H1 (cell line): ENCODE measurements around the gene BTBD3. TPM values are rescaled to one million over a fixed set of nuclear protein-coding genes. Genes with fewer than 3 reads are reported as not detected.

ENCODE experiments used
- CBX8 ChIP-seq: fragments of 300-800, 300-1000 bp; sonication (generic); IDR thresholded peaks from 2 replicates; pipeline ENCODE4 v1.7.1; 2016; ENCODE audit warnings: low read depth, low read length, borderline replicate concordance
- polyA plus RNA-seq, 7 experiments: library from polyadenylated mRNA; depleted of rRNA in 3 of 7; stranded (reverse) in 5 of 7; unstranded in 2 of 7; fragments of >200 nt in 5 of 7; fragments of 200-250 nt in 2 of 7; gene quantifications; 1 replicate in 5 of 7; 2 replicates in 1 of 7; 4 replicates in 1 of 7; pipeline versions ENCODE4 v1.2.1 to v1.2.3, GENCODE V29; 2011 to 2013; ENCODE audit warnings: missing spikeins in 2 of 7, mixed read lengths in 2 of 7
- total RNA-seq: library from RNA; stranded (reverse); fragmentation: NEBNext Ultra II Directional; extraction: Animal tissue kit (Norgen Biotek cat#: 25700); gene quantifications from 2 replicates; pipeline ENCODE4 v1.2.1, GENCODE V29; 2021

The BTBD3 gene
- total and polyA plus RNA-seq, 2 of the 8 experiments (the other 6 are each of a cell fraction or from before 2014, with no cell fraction given), result 36.7 to 45.5 TPM

- no peak for TF ChIP-seq CBX8
Observed at GRCh38 chr20:11895861-11896387, 21.8 kb upstream of the BTBD3 start (continued).
